CD1c-positive myeloid dendritic cell (primary cell): Measurements from ENCODE around the gene MIEN1.
"Not testable (repeated sequence)": the region's sequence is repeated elsewhere in the genome, so short reads cannot be mapped to it uniquely, and the experiment has no call there.

Experiments used
- DNase-seq: peaks from one replicate; pipeline ENCODE4 v3.0.0-alpha.2; 2016; ENCODE audit errors: extremely low spot score

The MIEN1 gene

DNA sequence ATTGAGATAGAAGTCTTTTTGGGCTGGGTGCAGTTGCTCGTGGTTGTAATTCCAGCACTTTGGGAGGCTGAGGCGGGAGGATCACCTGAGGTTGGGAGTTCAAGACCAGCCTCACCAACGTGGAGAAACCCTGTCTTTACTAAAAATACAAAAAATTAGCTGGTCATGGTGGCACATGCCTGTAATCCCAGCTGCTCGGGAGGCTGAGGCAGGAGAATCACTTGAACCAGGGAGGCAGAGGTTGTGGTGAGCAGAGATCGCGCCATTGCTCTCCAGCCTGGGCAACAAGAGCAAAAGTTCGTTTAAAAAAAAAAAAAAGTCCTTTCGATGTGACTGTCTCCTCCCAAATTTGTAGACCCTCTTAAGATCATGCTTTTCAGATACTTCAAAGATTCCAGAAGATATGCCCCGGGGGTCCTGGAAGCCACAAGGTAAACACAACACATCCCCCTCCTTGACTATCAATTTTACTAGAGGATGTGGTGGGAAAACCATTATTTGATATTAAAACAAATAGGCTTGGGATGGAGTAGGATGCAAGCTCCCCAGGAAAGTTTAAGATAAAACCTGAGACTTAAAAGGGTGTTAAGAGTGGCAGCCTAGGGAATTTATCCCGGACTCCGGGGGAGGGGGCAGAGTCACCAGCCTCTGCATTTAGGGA, 31.0 kb downstream of the MIEN1 start:
- DNase-seq, result not testable (repeated sequence)

DNA sequence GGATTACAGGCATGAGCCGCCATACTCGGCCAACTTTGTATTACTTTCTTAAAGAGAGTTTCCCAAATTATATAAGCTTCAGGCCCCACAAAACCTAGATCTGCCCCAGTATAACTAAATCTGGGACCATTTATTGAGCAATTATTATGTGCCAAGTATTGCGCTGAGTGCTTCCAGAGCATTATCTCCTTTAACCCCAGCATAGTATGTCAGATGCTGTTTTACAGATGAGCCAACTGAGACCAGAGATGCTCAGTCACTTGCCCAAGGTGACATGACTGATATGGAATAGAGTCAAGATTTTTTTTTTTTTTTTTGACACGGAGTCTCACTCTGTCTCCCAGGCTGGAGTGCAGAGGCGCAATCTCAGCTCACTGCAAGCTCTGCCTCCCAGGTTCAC, 32.4 kb downstream of the MIEN1 start:
- DNase-seq, result no peak

DNA sequence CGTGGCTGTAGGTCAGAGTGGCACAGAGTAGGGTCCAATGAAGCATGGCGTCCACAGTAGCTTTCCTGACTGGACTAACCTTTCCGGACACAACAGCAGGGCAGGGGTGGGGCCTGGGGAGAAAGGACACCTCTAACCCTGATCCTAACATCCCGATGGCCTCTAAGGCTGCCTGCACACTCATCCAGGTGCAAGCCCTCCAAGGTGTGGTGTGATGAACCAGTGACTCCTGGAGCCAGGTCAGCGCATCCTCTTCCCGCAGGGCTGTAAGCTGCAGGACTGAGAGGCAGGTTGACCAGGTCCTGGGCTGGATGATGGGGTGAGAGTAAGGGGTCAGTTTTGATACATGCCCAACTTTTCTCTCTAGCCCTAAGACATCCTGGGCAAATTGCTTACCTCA, 33.6 kb downstream of the MIEN1 start:
- no peak for DNase-seq

DNA sequence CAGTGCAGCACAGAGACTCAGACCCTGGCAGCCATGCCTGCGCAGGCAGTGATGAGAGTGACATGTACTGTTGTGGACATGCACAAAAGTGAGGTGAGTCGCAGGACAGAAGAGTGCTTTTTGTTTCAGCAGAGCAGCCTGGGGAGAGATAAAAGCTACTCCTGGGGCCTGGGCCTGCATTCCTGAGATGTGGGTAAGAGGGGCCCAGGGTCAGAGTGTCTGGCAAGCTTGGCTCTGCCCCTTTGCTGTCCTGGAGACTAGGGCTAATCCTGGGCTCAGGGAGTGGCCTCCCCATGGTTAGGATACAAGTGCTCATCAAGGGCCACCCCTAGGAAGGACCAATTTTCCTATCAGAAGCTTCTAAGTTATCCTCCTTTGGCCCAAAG, 35.2 kb downstream of the MIEN1 start:
- no peak for DNase-seq

DNA sequence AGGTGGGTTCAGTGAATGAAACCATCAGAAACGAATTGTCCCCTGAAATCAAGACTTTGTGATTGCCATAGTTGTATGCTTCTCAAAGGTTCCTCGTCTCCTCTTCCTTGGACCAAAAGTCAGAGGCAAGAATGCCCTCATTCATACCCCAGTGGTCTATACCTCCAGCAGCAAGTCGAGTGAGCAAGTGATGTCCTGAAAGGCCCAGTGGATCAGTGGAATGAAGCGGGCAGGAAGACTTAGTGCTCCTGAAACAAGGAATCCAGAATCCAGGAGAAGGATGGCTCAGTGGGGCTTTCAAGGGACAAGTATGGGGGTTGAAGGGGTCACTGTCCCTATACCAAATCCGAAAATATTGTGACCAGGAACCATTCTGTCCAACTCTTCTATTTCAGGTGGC, 35.7 kb downstream of the MIEN1 start:
- DNase-seq, result no peak

DNA sequence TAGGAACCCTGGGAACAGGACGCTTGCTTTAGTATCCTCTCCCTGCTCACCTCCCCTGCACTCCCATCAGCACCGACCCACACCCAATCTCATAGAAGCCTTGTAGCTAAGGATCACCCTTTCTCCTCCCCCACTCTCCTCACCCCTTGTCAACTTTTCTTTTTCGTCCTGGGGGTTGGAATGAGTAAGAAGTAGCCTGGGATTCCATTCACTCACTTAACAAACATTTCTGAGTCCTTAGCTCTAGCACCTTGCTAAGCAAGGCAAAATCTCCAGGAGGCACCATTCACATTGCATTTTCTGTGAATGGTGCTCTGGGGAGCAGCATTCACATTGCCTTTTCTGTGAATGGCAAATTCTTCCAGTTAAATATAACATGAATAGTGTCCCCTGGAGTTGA, 41.4 kb downstream of the MIEN1 start:
- no peak for DNase-seq

DNA sequence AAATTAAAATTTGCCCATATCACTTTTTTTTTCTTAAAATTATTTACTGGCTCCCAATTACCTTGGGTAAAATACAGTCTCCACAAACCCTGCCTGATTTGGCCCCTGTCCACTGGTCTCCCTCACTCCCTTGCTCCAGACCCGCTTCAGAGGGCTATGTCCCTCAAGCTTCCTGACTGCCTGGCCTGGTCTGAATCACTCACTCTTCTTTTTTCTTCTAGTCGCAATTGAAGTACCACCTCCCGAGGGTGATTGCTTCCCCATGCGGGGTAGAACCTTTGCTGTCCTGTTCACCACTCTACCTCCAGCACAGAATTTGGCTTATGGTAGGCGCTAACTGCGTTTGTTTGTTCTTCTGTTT, 41.9 kb downstream of the MIEN1 start:
- no peak for DNase-seq

DNA sequence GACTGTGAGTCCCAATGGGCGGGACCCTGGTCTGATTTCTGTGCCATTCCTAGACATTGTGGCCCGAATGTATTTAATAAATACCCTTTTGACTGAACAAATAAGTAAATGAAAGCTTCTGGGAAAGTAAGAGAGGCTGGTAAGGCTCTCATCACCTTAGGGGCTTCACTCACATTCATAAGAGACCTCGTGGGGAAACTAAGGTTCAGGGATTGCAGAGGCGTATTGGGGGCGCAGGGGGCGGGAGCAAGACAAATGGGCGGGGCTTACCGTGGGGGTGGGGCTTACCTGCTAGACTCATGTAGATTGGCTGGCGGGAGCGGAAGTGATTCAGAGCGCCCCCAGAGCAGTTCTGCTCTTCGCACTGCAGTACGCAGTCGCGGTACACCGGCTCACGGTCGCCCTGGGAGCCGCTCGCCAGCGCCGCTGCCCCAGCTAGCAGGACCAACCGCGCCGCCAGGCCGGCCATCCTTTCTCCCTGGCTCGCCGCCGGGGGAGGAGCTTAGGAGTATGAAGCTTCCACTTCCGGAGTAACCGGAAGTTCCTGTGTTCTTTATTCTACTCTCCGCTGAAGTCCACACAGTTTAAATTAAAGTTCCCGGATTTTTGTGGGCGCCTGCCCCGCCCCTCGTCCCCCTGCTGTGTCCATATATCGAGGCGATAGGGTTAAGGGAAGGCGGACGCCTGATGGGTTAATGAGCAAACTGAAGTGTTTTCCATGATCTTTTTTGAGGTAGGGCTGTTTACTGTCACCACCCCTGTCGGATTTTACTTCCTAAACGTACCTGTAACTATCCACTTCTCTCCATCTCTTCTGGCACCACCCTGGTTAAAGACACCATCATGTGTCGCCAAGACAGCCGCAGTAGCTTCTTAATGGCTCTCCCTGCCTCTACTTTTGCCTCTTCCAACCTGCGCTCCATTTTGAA, 42.5 kb downstream of the MIEN1 start, which contains the start of gene PGAP3:
TSS of gene PGAP3 (minus strand) at position 512 of the 929 bp plus-strand sequence. CDS start at position 469, 43 bp downstream.
- DNase-seq, result peak; percentile 83

DNA sequence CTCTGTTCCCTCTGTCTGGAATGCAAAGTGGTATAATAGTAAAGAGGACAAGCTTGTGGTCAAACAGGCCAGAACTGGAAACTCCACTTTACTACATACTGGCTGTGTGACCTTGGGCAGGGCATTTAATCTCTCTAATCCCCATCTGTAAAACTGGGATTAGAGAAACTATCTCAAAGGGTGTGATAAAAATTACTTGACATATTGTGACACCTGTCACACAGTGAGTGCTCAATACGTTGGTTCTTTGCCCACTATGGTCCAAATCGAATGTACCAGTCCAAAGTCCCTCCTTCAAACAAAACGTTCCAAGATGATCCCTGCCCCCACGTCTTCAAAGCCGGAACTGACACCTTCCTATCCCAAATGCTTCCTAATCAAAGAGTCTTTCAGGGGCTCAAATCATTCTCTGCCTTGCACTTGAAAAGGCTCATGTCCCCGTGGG, 43.2 kb downstream of the MIEN1 start:
- no peak for DNase-seq

DNA sequence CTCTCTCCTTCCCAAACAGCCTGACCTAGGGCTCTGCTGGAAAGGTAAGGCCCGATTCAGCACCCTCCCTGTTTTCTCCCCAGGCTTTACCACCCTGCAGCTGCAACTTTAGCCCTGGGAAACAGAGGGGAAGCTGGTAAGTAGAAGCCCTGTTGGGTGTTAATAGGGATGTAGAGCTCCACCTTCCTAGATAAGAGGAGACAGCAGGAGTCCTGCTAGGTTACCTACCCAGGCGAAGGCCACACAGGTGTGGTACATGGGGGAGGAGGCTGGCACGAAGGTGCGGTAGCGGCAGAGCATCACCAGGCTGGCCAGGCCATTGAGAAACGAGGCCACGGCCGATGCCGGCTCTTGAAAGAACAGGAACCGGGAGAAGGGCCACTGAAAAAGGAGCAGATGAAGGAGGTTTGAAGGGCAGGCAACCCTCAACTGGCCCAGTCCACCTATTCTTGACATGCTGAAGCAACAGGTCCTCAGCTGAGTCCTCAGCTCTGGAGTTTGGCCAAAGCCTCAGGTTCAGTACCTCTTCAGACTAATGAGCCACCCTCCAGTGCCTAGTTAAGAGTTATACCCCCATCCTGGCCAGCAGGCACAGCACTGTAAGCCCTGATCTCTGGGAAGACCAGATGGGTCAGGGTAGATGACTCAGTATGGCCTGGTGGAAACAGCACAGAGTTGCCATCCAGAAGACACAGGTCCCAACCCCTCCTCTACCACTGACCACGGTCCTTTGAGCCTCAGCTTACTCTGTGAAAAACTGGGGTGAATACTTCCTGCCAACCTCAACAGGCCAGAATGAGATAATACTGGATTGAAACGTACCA, 45.8 kb downstream of the MIEN1 start:
- no peak for DNase-seq

DNA sequence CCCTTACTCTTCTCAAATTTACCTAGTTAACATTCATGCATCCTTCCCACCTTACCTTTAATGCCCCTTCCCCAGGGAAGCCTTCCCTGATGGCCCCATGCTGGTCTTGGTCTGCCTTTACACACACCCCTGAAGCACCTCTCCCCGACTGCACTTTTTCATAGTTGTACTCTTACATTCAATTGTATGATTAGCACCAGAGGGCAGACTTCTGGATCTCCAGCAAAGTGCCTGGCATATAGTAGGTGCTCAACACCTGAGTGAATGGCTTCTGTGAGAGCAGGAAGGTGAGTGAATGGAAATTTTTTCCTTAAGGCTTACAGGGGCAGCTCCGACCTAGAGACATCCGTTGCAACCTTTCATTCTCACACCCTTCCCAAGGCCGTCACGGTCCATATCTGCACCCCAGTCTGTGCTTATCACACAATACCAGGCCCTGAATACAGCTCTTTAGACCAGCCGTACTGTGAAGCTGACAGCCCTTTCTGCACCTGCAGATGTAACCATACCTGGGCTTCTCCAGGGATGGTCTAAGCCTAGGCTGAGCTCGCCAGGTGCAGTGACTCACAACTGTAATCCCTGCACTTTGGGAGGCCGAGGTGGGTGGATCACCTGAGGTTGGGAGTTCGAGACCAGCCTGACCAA, 46.9 kb downstream of the MIEN1 start:
- no peak for DNase-seq

DNA sequence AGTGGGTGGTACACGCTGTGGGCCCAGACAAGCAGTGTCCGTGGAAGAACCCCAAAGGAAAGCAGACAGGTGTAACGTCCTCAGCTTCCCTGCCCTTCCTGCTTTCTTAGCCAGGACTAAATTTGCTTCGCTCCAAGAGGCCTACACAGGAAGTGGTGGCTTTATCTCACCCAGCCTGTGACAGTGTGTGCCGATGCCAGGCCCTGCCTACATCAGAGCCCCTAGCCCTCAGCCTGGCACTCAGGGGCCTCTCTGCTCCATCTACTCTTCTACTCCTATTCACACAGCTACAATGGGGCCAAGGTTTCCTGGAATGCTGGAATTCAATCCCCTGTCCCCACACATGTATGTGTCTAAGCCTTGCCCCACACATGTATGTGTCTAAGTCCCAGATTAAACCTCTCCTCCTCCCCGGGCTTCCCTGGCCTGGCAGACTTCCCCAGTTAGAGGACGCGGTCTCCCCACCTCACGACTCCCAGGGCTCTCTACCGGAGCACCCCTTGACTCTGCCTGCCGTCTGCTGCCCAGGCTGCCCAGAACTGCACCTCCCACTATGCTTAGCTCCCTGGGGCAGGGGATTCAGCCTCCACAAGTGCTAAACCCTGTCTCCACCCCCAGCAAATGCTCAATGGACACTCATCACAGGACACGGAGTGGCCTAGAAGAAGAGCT, 50.7 kb downstream of the MIEN1 start:
- DNase-seq, result no peak
